Osteoblast (primary cell): Measurements from ENCODE around the gene DUS1L. TPM values are rescaled to one million over a fixed set of nuclear protein-coding genes. Genes with fewer than 3 reads are reported as not detected.

Experiments used
- DNase-seq: peaks from one replicate; pipeline ENCODE4 v3.0.0; 2011; ENCODE audit warnings: low spot score, mixed read lengths; ENCODE audit not compliant: insufficient read length; ENCODE audit errors: missing footprints
- H2AFZ ChIP-seq: 2 replicates; pipeline ENCODE4 v1.6.0; 2011; ENCODE audit warnings: mild to moderate bottlenecking, low read length
- H3K27ac ChIP-seq: 2 replicates; pipeline ENCODE4 v1.5.1; 2011; ENCODE audit warnings: mild to moderate bottlenecking, low read depth, low read length, moderate library complexity
- H3K27me3 ChIP-seq: 2 replicates; pipeline ENCODE4 v1.6.0; 2012; ENCODE audit warnings: mild to moderate bottlenecking, control low read depth, inconsistent platforms, low read length, moderate library complexity; ENCODE audit not compliant: insufficient read depth
- H3K36me3 ChIP-seq: 2 replicates; pipeline ENCODE4 v1.5.1; 2011; ENCODE audit warnings: mild to moderate bottlenecking, low read length, control low read depth, moderate library complexity; ENCODE audit not compliant: insufficient read depth
- H3K4me1 ChIP-seq: 2 replicates; pipeline ENCODE4 v1.5.1; 2011; ENCODE audit warnings: mild to moderate bottlenecking, low read length, control low read depth, moderate library complexity; ENCODE audit not compliant: insufficient read depth
- H3K4me2 ChIP-seq: 2 replicates; pipeline ENCODE4 v1.6.0; 2011; ENCODE audit warnings: mild to moderate bottlenecking, low read length; ENCODE audit not compliant: insufficient read depth
- H3K4me3 ChIP-seq: fragments of 200-600 bp; sonication (generic); 3 replicates; pipeline ENCODE4 v1.5.1; 2012; ENCODE audit warnings: mild to moderate bottlenecking, low read length, inconsistent platforms; ENCODE audit not compliant: insufficient read depth
- H3K79me2 ChIP-seq: 2 replicates; pipeline ENCODE4 v1.6.0; 2012; ENCODE audit warnings: mild to moderate bottlenecking, low read length, control low read depth, inconsistent platforms; ENCODE audit not compliant: insufficient read depth
- H3K9me3 ChIP-seq: 2 replicates; pipeline ENCODE4 v1.5.1; 2011; ENCODE audit warnings: low read depth, low read length, control low read depth
- H4K20me1 ChIP-seq: 2 replicates; pipeline ENCODE4 v1.6.0; 2012; ENCODE audit warnings: mild to moderate bottlenecking, low read length, control low read depth; ENCODE audit not compliant: insufficient read depth
- total RNA-seq: library from RNA; depleted of rRNA; stranded (reverse); fragments of >200 nt; gene quantifications from 2 replicates; pipeline ENCODE4 v1.2.3, GENCODE V29; 2012
- TF ChIP-seq, protein P1 (sequence below): IDR thresholded peaks from 2 replicates; pipeline ENCODE4 v1.5.1; 2011; ENCODE audit warnings: mild to moderate bottlenecking, low read depth, low read length, moderate library complexity; ENCODE audit errors: extremely low read depth

Gene DUS1L
- total RNA-seq, 1 donor = 43.8 TPM

GRCh38 chr17:82065193-82065637, 389 bp downstream of the DUS1L start:
- Histone ChIP-seq H3K27me3 (no peaks in the 10 kb centered on the region), H3K4me1 (peaks cover 17% of the 10 kb centered on the region), H3K4me2 (peak overlapping the region; percentile 95), H4K20me1 (peaks cover 7% of the 10 kb centered on the region), H3K79me2 (peaks cover 32% of the 10 kb centered on the region), H2AFZ (peak overlapping the region; percentile 15), H3K27ac (peak overlapping the region; percentile 63), H3K36me3 (peaks cover 29% of the 10 kb centered on the region), H3K4me3 (peak overlapping the region; percentile 88), H3K9me3 (no peaks in the 10 kb centered on the region)
- peak; percentile 98 for DNase-seq
- TF ChIP-seq, protein P1, sequence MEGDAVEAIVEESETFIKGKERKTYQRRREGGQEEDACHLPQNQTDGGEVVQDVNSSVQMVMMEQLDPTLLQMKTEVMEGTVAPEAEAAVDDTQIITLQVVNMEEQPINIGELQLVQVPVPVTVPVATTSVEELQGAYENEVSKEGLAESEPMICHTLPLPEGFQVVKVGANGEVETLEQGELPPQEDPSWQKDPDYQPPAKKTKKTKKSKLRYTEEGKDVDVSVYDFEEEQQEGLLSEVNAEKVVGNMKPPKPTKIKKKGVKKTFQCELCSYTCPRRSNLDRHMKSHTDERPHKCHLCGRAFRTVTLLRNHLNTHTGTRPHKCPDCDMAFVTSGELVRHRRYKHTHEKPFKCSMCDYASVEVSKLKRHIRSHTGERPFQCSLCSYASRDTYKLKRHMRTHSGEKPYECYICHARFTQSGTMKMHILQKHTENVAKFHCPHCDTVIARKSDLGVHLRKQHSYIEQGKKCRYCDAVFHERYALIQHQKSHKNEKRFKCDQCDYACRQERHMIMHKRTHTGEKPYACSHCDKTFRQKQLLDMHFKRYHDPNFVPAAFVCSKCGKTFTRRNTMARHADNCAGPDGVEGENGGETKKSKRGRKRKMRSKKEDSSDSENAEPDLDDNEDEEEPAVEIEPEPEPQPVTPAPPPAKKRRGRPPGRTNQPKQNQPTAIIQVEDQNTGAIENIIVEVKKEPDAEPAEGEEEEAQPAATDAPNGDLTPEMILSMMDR = no peak

- TF ChIP-seq, protein P1 = no peak
- Histone ChIP-seq H4K20me1 (peaks cover 7% of the 10 kb centered on the region), H3K27me3 (no peaks in the 10 kb centered on the region), H3K4me2 (peak overlapping the region; percentile 95), H3K79me2 (peaks cover 32% of the 10 kb centered on the region), H3K9me3 (no peaks in the 10 kb centered on the region), H3K4me1 (peaks cover 17% of the 10 kb centered on the region), H3K27ac (peak overlapping the region; percentile 63), H3K36me3 (peaks cover 32% of the 10 kb centered on the region), H3K4me3 (peak overlapping the region; percentile 88), H2AFZ (no peak overlapping the region)
- peak; percentile 93 for DNase-seq
Measured at GRCh38 chr17:82064433-82065192, 991 bp downstream of the DUS1L start.

DNA sequence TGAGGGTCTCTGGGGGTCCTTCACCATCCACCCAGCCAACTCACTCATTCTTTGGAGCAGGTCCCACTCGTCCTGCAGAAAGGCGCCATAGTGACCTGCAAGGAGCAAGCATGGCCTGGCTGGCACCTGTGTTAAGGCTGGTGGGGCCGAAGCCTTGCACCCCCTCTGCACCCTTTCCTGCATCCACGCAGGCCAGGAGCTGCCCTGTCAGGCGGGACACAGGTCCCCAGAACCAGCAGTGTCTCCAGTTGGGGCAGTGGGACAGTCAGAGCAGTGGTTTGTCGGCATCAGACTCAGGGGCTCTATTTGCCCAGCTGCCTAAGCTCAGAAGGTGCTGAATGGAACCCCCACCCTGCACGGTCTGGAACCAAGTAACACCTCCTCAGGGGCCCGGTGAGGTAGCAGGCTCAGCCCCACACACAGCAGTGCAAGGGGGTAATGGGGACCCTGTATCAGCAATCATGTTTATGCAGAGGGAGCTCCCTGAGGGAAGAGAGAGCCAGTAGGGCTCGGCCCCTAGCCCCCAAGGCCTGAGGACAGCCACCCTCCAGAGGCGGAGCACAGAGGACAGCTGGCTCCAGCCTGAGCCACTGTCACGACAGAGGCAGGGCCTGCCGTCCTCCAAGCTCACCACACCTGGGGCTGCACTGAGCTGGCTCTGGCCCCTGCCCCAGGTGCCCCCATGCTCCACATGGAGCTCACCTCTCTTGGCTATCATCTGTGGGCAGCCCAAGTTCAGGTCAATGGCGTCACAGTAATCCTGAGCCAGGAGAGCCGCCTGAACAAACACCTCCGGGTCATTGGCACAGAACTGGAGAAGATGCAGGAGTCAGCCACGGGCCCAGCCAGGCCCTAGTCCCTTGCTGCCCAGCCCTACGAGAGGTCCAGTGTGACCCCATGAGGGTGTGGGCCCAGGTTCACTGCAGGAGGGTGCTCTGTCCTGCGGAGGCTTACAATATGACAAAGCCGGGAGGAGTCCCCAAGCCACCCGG, 1.9 kb downstream of the DUS1L start:
- peaks cover 7% of the 10 kb centered on the region for H4K20me1 ChIP-seq
- H3K36me3 ChIP-seq = peaks cover 41% of the 10 kb centered on the region
- peak; percentile 62 for DNase-seq
- H3K9me3 ChIP-seq = no peaks in the 10 kb centered on the region
- TF ChIP-seq, protein P1 = no peak
- peak overlapping the region; percentile 95 for H3K4me2 ChIP-seq
- H3K4me1 ChIP-seq = peaks cover 17% of the 10 kb centered on the region
- no peak overlapping the region for H3K27ac ChIP-seq
- H3K4me3 ChIP-seq = peak overlapping the region; percentile 88
- peaks cover 32% of the 10 kb centered on the region for H3K79me2 ChIP-seq
- no peaks in the 10 kb centered on the region for H3K27me3 ChIP-seq
- no peak overlapping the region for H2AFZ ChIP-seq
